GM23338 (cell line): Measurements from ENCODE around the gene YBX3. TPM values are rescaled to one million over a fixed set of nuclear protein-coding genes. Genes with fewer than 3 reads are reported as not detected.
A peak's percentile ranks its signal among the peaks of the same experiment; 100 is the strongest.

Experiments
- ATAC-seq: fragments of 200-7000 bp; cut with Tn5 transposase; 3 replicates; pipeline ENCODE4 v1.9.1; 2020
- DNase-seq: peaks from one replicate; pipeline ENCODE4 v3.0.0-alpha.2; 2015; ENCODE audit warnings: low spot score
- H2AFZ ChIP-seq: fragments of 200-600 bp; sonication (generic); 2 replicates; pipeline ENCODE4 v1.8.0; 2016; ENCODE audit warnings: antibody characterized with exemption, mild to moderate bottlenecking, moderate library complexity
- H3F3A ChIP-seq: fragments of 200-600 bp; sonication (generic); replicated peaks from 2 replicates; pipeline ENCODE4 v1.8.0; 2017; ENCODE audit warnings: antibody characterized with exemption, mixed run types, low read depth
- H3K27ac ChIP-seq: fragments of 200-600 bp; sonication (generic); 2 replicates; pipeline ENCODE4 v1.6.1; 2016; ENCODE audit warnings: low read depth
- H3K27me3 ChIP-seq: fragments of 200-600 bp; sonication (generic); 2 replicates; pipeline ENCODE4 v1.8.0; 2016; ENCODE audit warnings: mild to moderate bottlenecking, mixed run types, moderate library complexity; ENCODE audit not compliant: insufficient read depth
- H3K36me3 ChIP-seq: fragments of 200-600 bp; sonication (generic); 2 replicates; pipeline ENCODE4 v1.8.0; 2016; ENCODE audit warnings: mild to moderate bottlenecking; ENCODE audit not compliant: insufficient read depth
- H3K4me1 ChIP-seq: fragments of 200-600 bp; sonication (generic); 2 replicates; pipeline ENCODE4 v1.8.0; 2016; ENCODE audit warnings: mild to moderate bottlenecking, moderate library complexity; ENCODE audit not compliant: insufficient read depth
- H3K4me2 ChIP-seq: fragments of 200-600 bp; sonication (generic); 2 replicates; pipeline ENCODE4 v1.7.1; 2017; ENCODE audit warnings: mixed run types
- H3K4me3 ChIP-seq: fragments of 200-600 bp; sonication (generic); 2 replicates; pipeline ENCODE4 v1.6.1; 2016; ENCODE audit warnings: mixed run types
- H3K79me2 ChIP-seq: fragments of 200-600 bp; sonication (generic); replicated peaks from 2 replicates; pipeline ENCODE4 v1.8.0; 2017; ENCODE audit warnings: mild to moderate bottlenecking; ENCODE audit not compliant: insufficient read depth
- H3K9me2 ChIP-seq: fragments of 200-600 bp; sonication (generic); 2 replicates; pipeline ENCODE4 v1.8.0; 2017; ENCODE audit not compliant: insufficient read depth
- H4K20me1 ChIP-seq: fragments of 200-600 bp; sonication (generic); replicated peaks from 2 replicates; pipeline ENCODE4 v1.8.0; 2017; ENCODE audit warnings: mild to moderate bottlenecking; ENCODE audit not compliant: insufficient read depth
- H3K27ac Mint-ChIP-seq: 2 replicates; pipeline ENCODE4 v1.8.0; 2020; ENCODE audit warnings: inconsistent platforms, mild to moderate bottlenecking, moderate library complexity, mixed read lengths
- H3K27me3 Mint-ChIP-seq: 3 replicates; pipeline ENCODE4 v1.8.0; 2022; ENCODE audit warnings: low read depth, mild to moderate bottlenecking, moderate library complexity, mixed read lengths, inconsistent platforms; ENCODE audit not compliant: insufficient read depth, poor library complexity
- H3K36me3 Mint-ChIP-seq: 3 replicates; pipeline ENCODE4 v1.8.0; 2021; ENCODE audit warnings: low read depth, mild to moderate bottlenecking, inconsistent platforms, moderate library complexity, mixed read lengths
- H3K4me1 Mint-ChIP-seq: 3 replicates; pipeline ENCODE4 v1.8.0; 2020; ENCODE audit warnings: mild to moderate bottlenecking, inconsistent platforms, mixed read lengths
- H3K4me3 Mint-ChIP-seq: 3 replicates; pipeline ENCODE4 v1.8.0; 2021; ENCODE audit warnings: moderate library complexity, mild to moderate bottlenecking, inconsistent platforms, mixed read lengths
- H3K9me3 Mint-ChIP-seq: 3 replicates; pipeline ENCODE4 v1.8.0; 2020; ENCODE audit warnings: moderate library complexity, mild to moderate bottlenecking, inconsistent platforms, mixed read lengths
- CREB1 ChIP-seq: fragments of 250-450 bp; sonication (Bioruptor Pico); IDR thresholded peaks from 2 replicates; pipeline ENCODE4 v1.5.0; 2020; ENCODE audit warnings: low read depth, mild to moderate bottlenecking, moderate library complexity
- ETS1 ChIP-seq: IDR thresholded peaks from 2 replicates; pipeline ENCODE4 v1.6.1; 2016; ENCODE audit warnings: antibody characterized with exemption
- EZH2 ChIP-seq: fragments of 200-600 bp; sonication (generic); IDR thresholded peaks from one replicate; pipeline ENCODE4 v1.8.0; 2017; ENCODE audit warnings: antibody characterized with exemption, mild to moderate bottlenecking, low read depth; ENCODE audit not compliant: unreplicated experiment
- EZH2phosphoT487 ChIP-seq: fragments of 200-600 bp; sonication (generic); IDR thresholded peaks from one replicate; pipeline ENCODE4 v1.8.1; 2018; ENCODE audit warnings: antibody characterized with exemption; ENCODE audit not compliant: unreplicated experiment
- JUNB ChIP-seq: IDR thresholded peaks from one replicate; pipeline ENCODE4 v1.6.1; 2016; ENCODE audit warnings: antibody characterized with exemption; ENCODE audit not compliant: unreplicated experiment
- NANOG ChIP-seq: IDR thresholded peaks from 2 replicates; pipeline ENCODE4 v1.6.1; 2016; ENCODE audit warnings: antibody characterized with exemption, borderline replicate concordance
- POLR2AphosphoS5 ChIP-seq: IDR thresholded peaks from 2 replicates; pipeline ENCODE4 v1.6.1; 2016; ENCODE audit warnings: antibody characterized with exemption, low read depth
- STAT1 ChIP-seq: IDR thresholded peaks from one replicate; pipeline ENCODE4 v1.6.1; 2016; ENCODE audit warnings: antibody characterized with exemption; ENCODE audit not compliant: unreplicated experiment
- ZNF114 ChIP-seq: fragments of 250-450 bp; sonication (Bioruptor Pico); IDR thresholded peaks from 2 replicates; pipeline ENCODE4 v1.5.0; 2020; ENCODE audit warnings: mild to moderate bottlenecking, moderate library complexity
- ZNF331 ChIP-seq: fragments of 250-450 bp; sonication (Bioruptor Pico); IDR thresholded peaks from 2 replicates; pipeline ENCODE4 v1.5.0; 2020; ENCODE audit warnings: low read depth, mild to moderate bottlenecking, moderate library complexity
- polyA plus RNA-seq: library from polyadenylated mRNA; unstranded; fragments of >200 nt; fragmentation: Nextera tagmentation; extraction: Ambion mirVana; gene quantifications from 2 replicates; pipeline ENCODE4 v1.2.1, GENCODE V29; 2016
- total RNA-seq: library from RNA; depleted of rRNA; stranded (reverse); fragments of >200 nt; shearing (Covaris generic); gene quantifications from 2 replicates; pipeline ENCODE4 v1.2.3, GENCODE V29; 2014
- TF ChIP-seq, protein P1 (sequence below), 2 experiments: fragments of 200-600 bp in 1 of 2; sonication (generic) in 1 of 2; conservative IDR thresholded peaks; 2 replicates each; pipeline versions ENCODE4 v1.5.1 to v1.6.1; 2016 to 2017; ENCODE audit warnings: antibody characterized with exemption in 2 of 2, low read depth in 2 of 2, mild to moderate bottlenecking in 2 of 2, moderate library complexity in 1 of 2
- TF ChIP-seq, protein P2 (sequence below): fragments of 250-450 bp; sonication (Bioruptor Pico); IDR thresholded peaks from 2 replicates; pipeline ENCODE4 v1.5.0; 2020; ENCODE audit warnings: mild to moderate bottlenecking, moderate library complexity
- TF ChIP-seq, protein P3 (sequence below): IDR thresholded peaks from one replicate; pipeline ENCODE4 v1.6.1; 2018; ENCODE audit warnings: antibody characterized with exemption; ENCODE audit not compliant: unreplicated experiment

YBX3 gene
- total and polyA plus RNA-seq, 2 experiments from 2014 or later, result 179 to 450 TPM

DNA sequence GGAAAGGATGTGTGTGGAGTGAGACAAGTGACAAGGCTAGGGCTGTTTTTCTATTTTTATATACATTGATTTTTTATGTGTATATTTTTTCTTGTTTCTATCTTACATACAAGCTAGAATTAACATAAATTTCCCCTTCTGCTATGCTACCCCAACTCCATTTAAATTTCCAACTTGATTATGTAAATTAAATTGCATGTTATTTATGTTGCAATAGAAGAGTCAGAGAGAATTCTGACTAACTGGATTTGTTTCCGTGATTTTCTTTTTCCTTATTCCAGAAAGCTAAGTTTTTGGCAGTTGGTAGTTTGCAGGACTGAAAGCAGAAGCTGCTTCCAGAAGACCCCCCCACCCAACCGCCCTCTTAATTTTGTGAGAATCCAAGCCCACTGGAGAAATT lies 8.9 kb upstream of the YBX3 start:
- Mint-ChIP-seq H3K27me3 (no peaks in the 10 kb centered on the region), H3K27ac (no peak overlapping the region), H3K9me3 (no peaks in the 10 kb centered on the region), H3K36me3 (no peaks in the 10 kb centered on the region), H3K4me1 (no peaks in the 10 kb centered on the region), H3K4me3 (no peak overlapping the region)
- Histone ChIP-seq H2AFZ (0 out of 2 replicates have a peak overlapping the region, but pooled peaks have one; percentile 39), H3K79me2 (no peaks in the 10 kb centered on the region), H3K4me1 (no peaks in the 10 kb centered on the region), H3F3A (no peaks in the 10 kb centered on the region), H3K4me3 (no peak overlapping the region), H3K27ac (no peak overlapping the region), H3K27me3 (no peaks in the 10 kb centered on the region), H4K20me1 (no peaks in the 10 kb centered on the region), H3K36me3 (no peaks in the 10 kb centered on the region), H3K9me2 (0 out of 2 replicates have a peak, but pooled peaks cover 3% of the 10 kb centered on the region), H3K4me2 (no peak overlapping the region)
- DNase-seq, result no peak
- TF ChIP-seq CREB1 (CRISPR knock-in tag) (no peak), NANOG (no peak), EZH2phosphoT487 (no peak), EZH2 (no peak), ZNF114 (CRISPR knock-in tag) (no peak), ETS1 (no peak), JUNB (no peak), ZNF331 (CRISPR knock-in tag) (no peak), POLR2AphosphoS5 (no peak), STAT1 (no peak)
- TF ChIP-seq, protein P1, sequence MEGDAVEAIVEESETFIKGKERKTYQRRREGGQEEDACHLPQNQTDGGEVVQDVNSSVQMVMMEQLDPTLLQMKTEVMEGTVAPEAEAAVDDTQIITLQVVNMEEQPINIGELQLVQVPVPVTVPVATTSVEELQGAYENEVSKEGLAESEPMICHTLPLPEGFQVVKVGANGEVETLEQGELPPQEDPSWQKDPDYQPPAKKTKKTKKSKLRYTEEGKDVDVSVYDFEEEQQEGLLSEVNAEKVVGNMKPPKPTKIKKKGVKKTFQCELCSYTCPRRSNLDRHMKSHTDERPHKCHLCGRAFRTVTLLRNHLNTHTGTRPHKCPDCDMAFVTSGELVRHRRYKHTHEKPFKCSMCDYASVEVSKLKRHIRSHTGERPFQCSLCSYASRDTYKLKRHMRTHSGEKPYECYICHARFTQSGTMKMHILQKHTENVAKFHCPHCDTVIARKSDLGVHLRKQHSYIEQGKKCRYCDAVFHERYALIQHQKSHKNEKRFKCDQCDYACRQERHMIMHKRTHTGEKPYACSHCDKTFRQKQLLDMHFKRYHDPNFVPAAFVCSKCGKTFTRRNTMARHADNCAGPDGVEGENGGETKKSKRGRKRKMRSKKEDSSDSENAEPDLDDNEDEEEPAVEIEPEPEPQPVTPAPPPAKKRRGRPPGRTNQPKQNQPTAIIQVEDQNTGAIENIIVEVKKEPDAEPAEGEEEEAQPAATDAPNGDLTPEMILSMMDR (conservative IDR thresholded peaks at IDR 0.05; ENCODE audit: low read depth in 2 of 2), result no peak
- TF ChIP-seq, protein P2, sequence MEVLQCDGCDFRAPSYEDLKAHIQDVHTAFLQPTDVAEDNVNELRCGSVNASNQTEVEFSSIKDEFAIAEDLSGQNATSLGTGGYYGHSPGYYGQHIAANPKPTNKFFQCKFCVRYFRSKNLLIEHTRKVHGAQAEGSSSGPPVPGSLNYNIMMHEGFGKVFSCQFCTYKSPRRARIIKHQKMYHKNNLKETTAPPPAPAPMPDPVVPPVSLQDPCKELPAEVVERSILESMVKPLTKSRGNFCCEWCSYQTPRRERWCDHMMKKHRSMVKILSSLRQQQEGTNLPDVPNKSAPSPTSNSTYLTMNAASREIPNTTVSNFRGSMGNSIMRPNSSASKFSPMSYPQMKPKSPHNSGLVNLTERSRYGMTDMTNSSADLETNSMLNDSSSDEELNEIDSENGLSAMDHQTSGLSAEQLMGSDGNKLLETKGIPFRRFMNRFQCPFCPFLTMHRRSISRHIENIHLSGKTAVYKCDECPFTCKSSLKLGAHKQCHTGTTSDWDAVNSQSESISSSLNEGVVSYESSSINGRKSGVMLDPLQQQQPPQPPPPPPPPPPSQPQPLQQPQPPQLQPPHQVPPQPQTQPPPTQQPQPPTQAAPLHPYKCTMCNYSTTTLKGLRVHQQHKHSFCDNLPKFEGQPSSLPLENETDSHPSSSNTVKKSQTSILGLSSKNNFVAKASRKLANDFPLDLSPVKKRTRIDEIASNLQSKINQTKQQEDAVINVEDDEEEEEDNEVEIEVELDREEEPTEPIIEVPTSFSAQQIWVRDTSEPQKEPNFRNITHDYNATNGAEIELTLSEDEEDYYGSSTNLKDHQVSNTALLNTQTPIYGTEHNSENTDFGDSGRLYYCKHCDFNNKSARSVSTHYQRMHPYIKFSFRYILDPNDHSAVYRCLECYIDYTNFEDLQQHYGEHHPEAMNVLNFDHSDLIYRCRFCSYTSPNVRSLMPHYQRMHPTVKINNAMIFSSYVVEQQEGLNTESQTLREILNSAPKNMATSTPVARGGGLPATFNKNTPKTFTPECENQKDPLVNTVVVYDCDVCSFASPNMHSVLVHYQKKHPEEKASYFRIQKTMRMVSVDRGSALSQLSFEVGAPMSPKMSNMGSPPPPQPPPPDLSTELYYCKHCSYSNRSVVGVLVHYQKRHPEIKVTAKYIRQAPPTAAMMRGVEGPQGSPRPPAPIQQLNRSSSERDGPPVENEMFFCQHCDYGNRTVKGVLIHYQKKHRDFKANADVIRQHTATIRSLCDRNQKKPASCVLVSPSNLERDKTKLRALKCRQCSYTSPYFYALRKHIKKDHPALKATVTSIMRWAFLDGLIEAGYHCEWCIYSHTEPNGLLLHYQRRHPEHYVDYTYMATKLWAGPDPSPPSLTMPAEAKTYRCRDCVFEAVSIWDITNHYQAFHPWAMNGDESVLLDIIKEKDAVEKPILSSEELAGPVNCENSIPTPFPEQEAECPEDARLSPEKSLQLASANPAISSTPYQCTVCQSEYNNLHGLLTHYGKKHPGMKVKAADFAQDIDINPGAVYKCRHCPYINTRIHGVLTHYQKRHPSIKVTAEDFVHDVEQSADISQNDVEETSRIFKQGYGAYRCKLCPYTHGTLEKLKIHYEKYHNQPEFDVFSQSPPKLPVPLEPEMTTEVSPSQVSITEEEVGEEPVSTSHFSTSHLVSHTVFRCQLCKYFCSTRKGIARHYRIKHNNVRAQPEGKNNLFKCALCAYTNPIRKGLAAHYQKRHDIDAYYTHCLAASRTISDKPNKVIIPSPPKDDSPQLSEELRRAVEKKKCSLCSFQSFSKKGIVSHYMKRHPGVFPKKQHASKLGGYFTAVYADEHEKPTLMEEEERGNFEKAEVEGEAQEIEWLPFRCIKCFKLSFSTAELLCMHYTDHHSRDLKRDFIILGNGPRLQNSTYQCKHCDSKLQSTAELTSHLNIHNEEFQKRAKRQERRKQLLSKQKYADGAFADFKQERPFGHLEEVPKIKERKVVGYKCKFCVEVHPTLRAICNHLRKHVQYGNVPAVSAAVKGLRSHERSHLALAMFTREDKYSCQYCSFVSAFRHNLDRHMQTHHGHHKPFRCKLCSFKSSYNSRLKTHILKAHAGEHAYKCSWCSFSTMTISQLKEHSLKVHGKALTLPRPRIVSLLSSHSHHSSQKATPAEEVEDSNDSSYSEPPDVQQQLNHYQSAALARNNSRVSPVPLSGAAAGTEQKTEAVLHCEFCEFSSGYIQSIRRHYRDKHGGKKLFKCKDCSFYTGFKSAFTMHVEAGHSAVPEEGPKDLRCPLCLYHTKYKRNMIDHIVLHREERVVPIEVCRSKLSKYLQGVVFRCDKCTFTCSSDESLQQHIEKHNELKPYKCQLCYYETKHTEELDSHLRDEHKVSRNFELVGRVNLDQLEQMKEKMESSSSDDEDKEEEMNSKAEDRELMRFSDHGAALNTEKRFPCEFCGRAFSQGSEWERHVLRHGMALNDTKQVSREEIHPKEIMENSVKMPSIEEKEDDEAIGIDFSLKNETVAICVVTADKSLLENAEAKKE, result no peak
- TF ChIP-seq, protein P3, sequence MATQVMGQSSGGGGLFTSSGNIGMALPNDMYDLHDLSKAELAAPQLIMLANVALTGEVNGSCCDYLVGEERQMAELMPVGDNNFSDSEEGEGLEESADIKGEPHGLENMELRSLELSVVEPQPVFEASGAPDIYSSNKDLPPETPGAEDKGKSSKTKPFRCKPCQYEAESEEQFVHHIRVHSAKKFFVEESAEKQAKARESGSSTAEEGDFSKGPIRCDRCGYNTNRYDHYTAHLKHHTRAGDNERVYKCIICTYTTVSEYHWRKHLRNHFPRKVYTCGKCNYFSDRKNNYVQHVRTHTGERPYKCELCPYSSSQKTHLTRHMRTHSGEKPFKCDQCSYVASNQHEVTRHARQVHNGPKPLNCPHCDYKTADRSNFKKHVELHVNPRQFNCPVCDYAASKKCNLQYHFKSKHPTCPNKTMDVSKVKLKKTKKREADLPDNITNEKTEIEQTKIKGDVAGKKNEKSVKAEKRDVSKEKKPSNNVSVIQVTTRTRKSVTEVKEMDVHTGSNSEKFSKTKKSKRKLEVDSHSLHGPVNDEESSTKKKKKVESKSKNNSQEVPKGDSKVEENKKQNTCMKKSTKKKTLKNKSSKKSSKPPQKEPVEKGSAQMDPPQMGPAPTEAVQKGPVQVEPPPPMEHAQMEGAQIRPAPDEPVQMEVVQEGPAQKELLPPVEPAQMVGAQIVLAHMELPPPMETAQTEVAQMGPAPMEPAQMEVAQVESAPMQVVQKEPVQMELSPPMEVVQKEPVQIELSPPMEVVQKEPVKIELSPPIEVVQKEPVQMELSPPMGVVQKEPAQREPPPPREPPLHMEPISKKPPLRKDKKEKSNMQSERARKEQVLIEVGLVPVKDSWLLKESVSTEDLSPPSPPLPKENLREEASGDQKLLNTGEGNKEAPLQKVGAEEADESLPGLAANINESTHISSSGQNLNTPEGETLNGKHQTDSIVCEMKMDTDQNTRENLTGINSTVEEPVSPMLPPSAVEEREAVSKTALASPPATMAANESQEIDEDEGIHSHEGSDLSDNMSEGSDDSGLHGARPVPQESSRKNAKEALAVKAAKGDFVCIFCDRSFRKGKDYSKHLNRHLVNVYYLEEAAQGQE, result no peak
- ATAC-seq, result no peak
